ENCODE measurements around the gene UXT. TPM values are rescaled to one million over a fixed set of nuclear protein-coding genes. Genes with fewer than 3 reads are reported as not detected.

The UXT gene
- total and polyA plus RNA-seq, 7 donors = 102 to 334 (median 159) TPM

- H3K4me3 ChIP-seq = peak overlapping the region; percentile 46 to 65 (median 60)
- H3K27me3 ChIP-seq = no peaks in the 10 kb centered on the region
- intact Hi-C loops (cut with DNase I) = loop anchor here (5.0 to 10.0 kb wide), 3 partner anchors 178 to 1385 kb away; partner anchors contain the start of genes TFE3 and ZNF81
- TF ChIP-seq, protein P1, sequence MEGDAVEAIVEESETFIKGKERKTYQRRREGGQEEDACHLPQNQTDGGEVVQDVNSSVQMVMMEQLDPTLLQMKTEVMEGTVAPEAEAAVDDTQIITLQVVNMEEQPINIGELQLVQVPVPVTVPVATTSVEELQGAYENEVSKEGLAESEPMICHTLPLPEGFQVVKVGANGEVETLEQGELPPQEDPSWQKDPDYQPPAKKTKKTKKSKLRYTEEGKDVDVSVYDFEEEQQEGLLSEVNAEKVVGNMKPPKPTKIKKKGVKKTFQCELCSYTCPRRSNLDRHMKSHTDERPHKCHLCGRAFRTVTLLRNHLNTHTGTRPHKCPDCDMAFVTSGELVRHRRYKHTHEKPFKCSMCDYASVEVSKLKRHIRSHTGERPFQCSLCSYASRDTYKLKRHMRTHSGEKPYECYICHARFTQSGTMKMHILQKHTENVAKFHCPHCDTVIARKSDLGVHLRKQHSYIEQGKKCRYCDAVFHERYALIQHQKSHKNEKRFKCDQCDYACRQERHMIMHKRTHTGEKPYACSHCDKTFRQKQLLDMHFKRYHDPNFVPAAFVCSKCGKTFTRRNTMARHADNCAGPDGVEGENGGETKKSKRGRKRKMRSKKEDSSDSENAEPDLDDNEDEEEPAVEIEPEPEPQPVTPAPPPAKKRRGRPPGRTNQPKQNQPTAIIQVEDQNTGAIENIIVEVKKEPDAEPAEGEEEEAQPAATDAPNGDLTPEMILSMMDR (IDR thresholded peaks at IDR 0.05) = no peak
- TF ChIP-seq POLR2A (IDR thresholded peaks at IDR 0.05) = no peak
- no peak for TF ChIP-seq POLR2AphosphoS5 (IDR thresholded peaks at IDR 0.05)
- no peak for TF ChIP-seq EP300 (IDR thresholded peaks at IDR 0.05)
- H3K9me3 ChIP-seq = no peaks in the 10 kb centered on the region
- WGBS, 2 donors = 17 to 31% methylated on average over 8 of the region's 8 CpGs
- no peak for DNase-seq
- peaks cover 0 to 4% (median 0%) of the 10 kb centered on the region in 4 donors for H3K4me1 ChIP-seq
- H3K27ac ChIP-seq = peak overlapping the region; percentile 91 to 93 (median 92)
- H3K36me3 ChIP-seq = peaks cover 0 to 17% (median 5%) of the 10 kb centered on the region in 4 donors
Observed at GRCh38 chrX:47659421-47659726, 394 bp upstream of the UXT start.

GRCh38 chrX:47658301-47658683 is 688 bp downstream of the UXT start:
- peak overlapping the region; percentile 91 to 93 (median 92) for H3K27ac ChIP-seq
- H3K27me3 ChIP-seq = no peaks in the 10 kb centered on the region
- DNase-seq = no peak
- TF ChIP-seq, protein P1 (IDR thresholded peaks at IDR 0.05) = no peak
- TF ChIP-seq POLR2A (IDR thresholded peaks at IDR 0.05) = no peak
- TF ChIP-seq EP300 (IDR thresholded peaks at IDR 0.05) = no peak
- TF ChIP-seq POLR2AphosphoS5 (IDR thresholded peaks at IDR 0.05) = no peak
- intact Hi-C loops (cut with DNase I) = loop anchor here (5.0 to 10.0 kb wide), 3 partner anchors 179 to 1387 kb away; partner anchors contain the start of genes TFE3 and ZNF81
- 0 to 2% methylated on average over 13 of the region's 13 CpGs for WGBS, 2 donors
- H3K4me3 ChIP-seq = peak overlapping the region; percentile 46 to 65 (median 60)
- H3K9me3 ChIP-seq = no peaks in the 10 kb centered on the region
- H3K36me3 ChIP-seq = peaks cover 0 to 17% (median 5%) of the 10 kb centered on the region in 4 donors
- H3K4me1 ChIP-seq = peaks cover 0 to 4% (median 0%) of the 10 kb centered on the region in 4 donors

DNA sequence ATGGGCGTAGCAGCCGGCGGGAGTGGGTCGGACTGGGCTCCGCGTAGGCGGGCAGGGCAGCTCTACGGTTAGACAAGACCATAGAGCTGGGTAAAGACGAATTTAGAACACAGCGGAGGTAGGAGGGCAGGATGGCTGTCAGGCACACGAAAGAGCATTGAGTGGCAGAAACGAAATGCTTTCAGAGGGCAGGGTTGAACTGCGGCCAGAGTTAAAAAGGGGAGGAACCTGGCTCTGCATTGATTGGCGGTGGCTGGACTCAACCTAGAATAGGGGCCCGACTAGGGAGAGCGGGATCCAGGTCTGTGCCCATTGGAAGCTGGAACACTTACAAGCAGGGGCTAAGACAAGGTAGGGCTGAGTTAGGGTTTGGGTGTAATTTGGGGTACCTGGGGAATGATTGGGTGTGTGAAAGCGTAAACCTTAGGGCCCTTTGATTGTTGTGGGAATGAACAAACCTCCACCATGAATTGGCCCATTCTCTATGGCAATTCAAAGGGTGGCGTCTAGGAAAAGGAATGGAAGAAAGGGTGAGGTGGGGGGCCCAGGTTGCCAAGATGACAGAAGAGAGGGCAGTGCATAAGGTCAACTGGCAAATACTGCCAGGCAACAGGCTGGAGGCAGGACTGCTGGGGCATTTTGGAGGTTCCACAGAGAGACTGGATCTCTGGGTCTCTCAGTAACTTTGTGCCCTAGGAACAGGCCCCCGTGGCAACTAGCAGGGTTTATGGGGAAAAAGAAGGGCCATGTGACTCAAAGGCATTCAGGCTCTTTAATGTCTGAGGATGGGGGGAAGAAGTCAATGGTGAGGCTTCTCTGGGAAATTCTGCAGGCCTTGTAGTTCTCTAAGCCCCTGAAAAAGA is 7.7 kb downstream of the UXT start:
- peak overlapping the region; percentile 68 to 86 (median 79) for H3K27ac ChIP-seq
- WGBS, 2 donors = 10 to 14% methylated on average over 19 of the region's 19 CpGs
- intact Hi-C loops (cut with DNase I) = loop anchor here (5.0 to 10.0 kb wide), 5 partner anchors 69 to 1394 kb away; partner anchors contain the start of genes TFE3, TIMP1 and USP11

DNA sequence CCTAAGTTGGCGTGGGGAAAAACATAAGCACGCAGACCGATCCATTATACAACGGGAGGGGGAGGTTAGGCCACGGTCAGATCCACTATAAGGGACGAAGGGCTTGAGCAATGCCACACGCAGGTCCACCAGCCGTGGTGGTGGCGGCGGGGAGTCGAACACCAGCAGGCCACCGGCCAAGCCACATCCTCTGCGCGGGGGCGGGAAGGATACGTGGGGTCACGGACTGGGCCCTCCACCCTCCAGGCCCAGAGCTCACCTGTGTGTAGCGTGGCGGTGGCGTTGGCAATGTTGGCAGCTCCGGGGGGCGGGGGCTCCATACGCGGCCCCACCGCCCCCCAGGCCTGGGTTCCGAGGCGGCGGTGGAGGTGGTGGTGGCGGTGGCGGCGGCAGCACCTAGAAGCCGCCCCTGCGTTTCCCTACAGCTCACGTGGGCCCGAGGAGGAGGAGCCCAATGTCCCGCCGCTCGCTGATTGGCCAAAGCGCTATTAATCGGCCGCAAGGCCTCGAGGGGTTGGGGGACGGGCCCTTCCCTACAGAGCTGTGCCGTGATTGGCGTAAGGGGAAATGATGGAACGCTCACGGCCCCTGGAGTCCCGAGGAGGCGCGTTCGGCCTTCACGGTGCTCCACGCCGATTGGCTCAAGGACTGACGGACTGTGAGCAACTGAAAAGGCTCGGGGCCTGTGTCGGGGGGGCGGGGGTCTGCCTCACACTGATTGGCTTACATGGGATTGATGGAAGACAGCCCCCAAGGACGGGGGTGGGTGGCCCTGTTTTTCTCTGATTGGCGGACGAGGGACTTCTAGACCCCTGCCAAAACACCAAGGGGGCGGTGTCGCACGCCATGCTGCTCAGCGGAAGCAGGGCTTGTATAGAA is 8.6 kb downstream of the UXT start, which contains the start of gene ELK1:
ELK1 (minus strand) TSS at position 400 of the 879 bp plus-strand sequence. CDS start 9,122 bp downstream, outside the sequence.
- H3K27ac ChIP-seq = peak within 1 kb of the TSS; percentile 86 to 92 (median 88)
- TF ChIP-seq, protein P1 (IDR thresholded peaks at IDR 0.05) = no peak
- TF ChIP-seq POLR2A (IDR thresholded peaks at IDR 0.05) (peak; percentile 43 to 50), EP300 (IDR thresholded peaks at IDR 0.05) (no peak), POLR2AphosphoS5 (IDR thresholded peaks at IDR 0.05) (peak; percentile 59 to 80 (median 65))
- peak within 1 kb of the TSS; percentile 51 to 73 (median 70) for H3K4me3 ChIP-seq
- peak; percentile 99 for DNase-seq
- no peaks in the 10 kb centered on the region for H3K36me3 ChIP-seq
- no peaks in the 10 kb centered on the region for H3K9me3 ChIP-seq
- H3K27me3 ChIP-seq = no peaks in the 10 kb centered on the region
- H3K4me1 ChIP-seq = peaks cover 0 to 18% (median 12%) of the 10 kb centered on the region in 4 donors
- WGBS, 2 donors = 1% methylated on average over 65 of the region's 65 CpGs
- intact Hi-C loops (cut with DNase I) = loop anchor here (5.0 to 10.0 kb wide), 5 partner anchors 68 to 1394 kb away; partner anchors contain the start of genes TFE3, TIMP1 and USP11

More for the DNA sequence above, 7.7 kb downstream of the UXT start:
- TF ChIP-seq, protein P1 (IDR thresholded peaks at IDR 0.05) = no peak
- peak in 1 of 4 donors; percentile 3 for TF ChIP-seq POLR2AphosphoS5 (IDR thresholded peaks at IDR 0.05)
- no peak for DNase-seq
- H3K4me3 ChIP-seq = peak overlapping the region; percentile 17 to 44 (median 36)
- no peaks in the 10 kb centered on the region for H3K9me3 ChIP-seq
- H3K36me3 ChIP-seq = peaks cover 0 to 5% (median 0%) of the 10 kb centered on the region in 4 donors
- H3K27me3 ChIP-seq = no peaks in the 10 kb centered on the region
- peaks cover 0 to 18% (median 12%) of the 10 kb centered on the region in 4 donors for H3K4me1 ChIP-seq
